Germinal center (tissue), 1 donor: ENCODE measurements around the gene FANCC.

Experiments
- DNase-seq: peaks from one replicate; pipeline ENCODE4 v3.0.0; 2012; ENCODE audit warnings: mixed read lengths, low spot score

FANCC gene

GRCh38 chr9:95120781-95121370 lies 196.6 kb downstream of the FANCC start:
- no peak for DNase-seq

- DNase-seq = no peak
Observed at GRCh38 chr9:95118596-95118995, 198.9 kb downstream of the FANCC start.

GRCh38 chr9:95116808-95117204 lies 200.7 kb downstream of the FANCC start:
- DNase-seq = no peak

- no peak for DNase-seq
Observed at GRCh38 chr9:95116002-95116807, 201.3 kb downstream of the FANCC start.

- DNase-seq = no peak
Observed at GRCh38 chr9:95115104-95115503, 202.4 kb downstream of the FANCC start.

- DNase-seq = no peak
Observed at GRCh38 chr9:95112436-95113280, 204.9 kb downstream of the FANCC start.

- DNase-seq = no peak
Observed at GRCh38 chr9:95111716-95112115, 205.8 kb downstream of the FANCC start.

GRCh38 chr9:95110921-95111525 lies 206.5 kb downstream of the FANCC start:
- DNase-seq = no peak

- DNase-seq = no peak
Observed at GRCh38 chr9:95109456-95109855, 208.1 kb downstream of the FANCC start.

- no peak for DNase-seq
Observed at GRCh38 chr9:95108777-95109176, 208.7 kb downstream of the FANCC start.

- no peak for DNase-seq
Observed at GRCh38 chr9:95107976-95108375, 209.5 kb downstream of the FANCC start.

GRCh38 chr9:95107001-95107749 lies 210.3 kb downstream of the FANCC start:
- no peak for DNase-seq

- no peak for DNase-seq
Observed at GRCh38 chr9:95105519-95106287, 211.8 kb downstream of the FANCC start.

- DNase-seq = no peak
Observed at GRCh38 chr9:95104980-95105379, 212.5 kb downstream of the FANCC start.

GRCh38 chr9:95104581-95104960 lies 212.9 kb downstream of the FANCC start:
- DNase-seq = no peak

GRCh38 chr9:95103871-95104580 lies 213.5 kb downstream of the FANCC start:
- no peak for DNase-seq

- no peak for DNase-seq
Observed at GRCh38 chr9:95103281-95103771, 214.2 kb downstream of the FANCC start.

- no peak for DNase-seq
Observed at GRCh38 chr9:95102572-95102971, 214.9 kb downstream of the FANCC start.

GRCh38 chr9:95102001-95102433 lies 215.5 kb downstream of the FANCC start:
- no peak for DNase-seq

- no peak for DNase-seq
Observed at GRCh38 chr9:95101326-95101725, 216.2 kb downstream of the FANCC start.
